Right lobe of liver (tissue), 6 donors: ENCODE data around the gene GABRG3. TPM values are rescaled to one million over a fixed set of nuclear protein-coding genes. Genes with fewer than 3 reads are reported as not detected.

Source experiments
- ATAC-seq, 4 donors: fragments of 200-7000 bp; cut with Tn5 transposase; one replicate each; pipeline ENCODE4 v1.9.1; 2020; ENCODE audit warnings: mild to moderate bottlenecking in 4 of 4, moderate library complexity in 4 of 4
- DNase-seq, 3 donors: peaks; one replicate each; pipeline ENCODE4 v3.0.0-alpha.2; 2020
- H3K27ac ChIP-seq, 3 donors: fragments of 200-600 bp; one replicate each; pipeline ENCODE4 v1.8.0; 2022
- H3K27me3 ChIP-seq, 2 donors: fragments of 200-600 bp; one replicate each; pipeline ENCODE4 v1.8.0; 2022
- H3K36me3 ChIP-seq, 4 donors: fragments of 200-600 bp; sonication (generic) in 1 of 4; one replicate each; pipeline versions ENCODE4 v1.5.1 to v1.8.0; 2017 to 2022; ENCODE audit warnings: control low read depth in 1 of 4
- H3K4me1 ChIP-seq, 4 donors: fragments of 200-600 bp; sonication (generic) in 1 of 4; one replicate each; pipeline versions ENCODE4 v1.5.1 to v1.8.0; 2017 to 2022; ENCODE audit warnings: control low read depth in 1 of 4
- H3K4me3 ChIP-seq, 3 donors: fragments of 200-600 bp; one replicate each; pipeline ENCODE4 v1.8.0; 2022
- H3K9me3 ChIP-seq, 4 donors: fragments of 200-600 bp; sonication (generic) in 1 of 4; one replicate each; pipeline versions ENCODE4 v1.5.1 to v1.8.0; 2017 to 2022; ENCODE audit warnings: control low read depth in 1 of 4
- CTCF ChIP-seq, 4 donors: fragments of 200-600 bp in 3 of 4; fragments of 450-650 bp in 1 of 4; IDR thresholded peaks; one replicate each; pipeline versions ENCODE4 v1.5.1 to v1.8.0; 2016 to 2022; ENCODE audit warnings: antibody characterized with exemption in 4 of 4, mild to moderate bottlenecking in 2 of 4
- POLR2A ChIP-seq: fragments of 450-650 bp; IDR thresholded peaks from one replicate; pipeline ENCODE4 v1.6.1; 2017; ENCODE audit warnings: antibody characterized with exemption, mild to moderate bottlenecking
- WGBS: methylation state at CpG from one replicate; pipeline ENCODE4 v1.1.6; 2018; ENCODE audit warnings: low coverage, low lambda C conversion rate; ENCODE audit not compliant: insufficient coverage; ENCODE audit errors: missing lambda C conversion rate; 5-methylcytosine and 5-hydroxymethylcytosine counted together
- intact Hi-C, 2 donors: fragments of 100-400 bp; cut with DNase I; formaldehyde crosslinking; loops; one replicate each; pipeline versions ENCODE4 v1.11.2 to v1.14.1; 2022
- total RNA-seq, 6 experiments: library from RNA; depleted of rRNA in 2 of 6; stranded (reverse); fragments of >200 nt in 2 of 6; fragmentation: NEBNext Ultra II Directional in 3 of 6; extraction: Animal tissue kit (Norgen Biotek cat#: 25700) in 3 of 6; gene quantifications; one replicate each; pipeline versions ENCODE4 v1.1.0 to v1.2.4, GENCODE V29; 2016 to 2023
- donor health status: DM: no; HTN: yes; CAD: no.
- donor health status: DM: no; HTN: no; CAD: no.
- donor health status: DM: no; HTN: no; CAD: no.
- donor health status: DM: no; HTN: yes; CAD: no.
- donor health status: DM: no; HTN: yes; CAD: no.

GABRG3 gene
- total RNA-seq, 6 experiments from 2014 or later: 0.18 TPM; not detected in 5

- H3K27ac ChIP-seq: no peak overlapping the region
- no peak for ATAC-seq
- no peaks in the 10 kb centered on the region for H3K36me3 ChIP-seq
- no peak for TF ChIP-seq POLR2A
- TF ChIP-seq CTCF (IDR thresholded peaks at IDR 0.05): no peak
- H3K4me3 ChIP-seq: no peak overlapping the region
- H3K9me3 ChIP-seq: no peaks in the 10 kb centered on the region
- no peak for DNase-seq
- 39% methylated on average over 5 of the region's 5 CpGs for WGBS
- H3K27me3 ChIP-seq: no peaks in the 10 kb centered on the region
- no peaks in the 10 kb centered on the region for H3K4me1 ChIP-seq
- intact Hi-C loops: no loop called here
Measured at GRCh38 chr15:27449941-27450340, 479.0 kb downstream of the GABRG3 start.

DNA sequence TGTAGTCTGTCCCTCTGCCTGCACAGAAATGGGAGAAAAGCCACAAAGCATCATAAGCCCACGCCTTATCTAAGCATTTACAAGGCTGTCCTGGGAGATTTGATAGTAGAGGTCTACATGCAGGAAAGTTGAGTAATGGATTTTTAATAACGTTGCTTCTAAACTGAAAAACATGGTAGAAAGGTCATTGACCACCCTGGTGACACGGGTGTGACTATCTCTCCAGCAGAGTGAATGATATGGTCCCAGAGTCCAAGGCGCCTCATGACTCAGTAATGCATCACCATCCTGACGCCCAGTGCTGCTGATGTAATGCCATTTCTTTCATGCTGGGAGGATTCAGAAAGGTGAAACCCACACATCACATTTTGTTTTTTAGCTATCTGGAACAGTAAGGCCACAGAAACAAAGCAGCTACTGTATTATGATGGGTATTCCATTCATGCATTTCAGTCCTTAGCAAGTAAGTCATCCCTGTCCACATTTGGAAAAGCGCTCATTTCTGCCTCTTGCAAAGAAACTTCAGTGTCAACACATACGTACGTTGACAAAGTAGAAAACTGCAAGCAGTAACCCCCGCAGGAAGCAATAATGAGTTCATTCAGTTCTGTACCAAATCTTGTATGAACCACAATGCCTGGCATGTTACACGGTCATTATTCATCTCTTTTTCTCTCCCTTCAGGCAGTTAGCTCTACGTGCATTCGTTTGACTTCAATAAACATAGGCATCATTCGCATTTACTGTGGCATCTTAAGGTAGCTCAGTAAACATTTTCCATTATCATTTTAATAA, 483.5 kb downstream of the GABRG3 start:
- 57% methylated on average over 13 of the region's 13 CpGs for WGBS
- Histone ChIP-seq H3K27me3 (no peaks in the 10 kb centered on the region), H3K27ac (no peak overlapping the region), H3K36me3 (no peaks in the 10 kb centered on the region), H3K4me3 (no peak overlapping the region), H3K4me1 (no peaks in the 10 kb centered on the region), H3K9me3 (no peaks in the 10 kb centered on the region)
- no peak for TF ChIP-seq CTCF (IDR thresholded peaks at IDR 0.05)
- TF ChIP-seq POLR2A: no peak
- DNase-seq: no peak
- no peak for ATAC-seq
- intact Hi-C loops: no loop called here

GRCh38 chr15:27456807-27457206, 485.8 kb downstream of the GABRG3 start:
- intact Hi-C loops: no loop called here
- Histone ChIP-seq H3K27me3 (no peaks in the 10 kb centered on the region), H3K9me3 (no peaks in the 10 kb centered on the region), H3K4me1 (no peaks in the 10 kb centered on the region), H3K36me3 (no peaks in the 10 kb centered on the region), H3K27ac (no peak overlapping the region), H3K4me3 (no peak overlapping the region)
- ATAC-seq (no peak), DNase-seq (no peak)
- WGBS: no CpG with 5 or more reads among the region's 6 CpGs
- no peak for TF ChIP-seq CTCF (IDR thresholded peaks at IDR 0.05)
- no peak for TF ChIP-seq POLR2A

GRCh38 chr15:27457766-27458165, 486.8 kb downstream of the GABRG3 start:
- no peaks in the 10 kb centered on the region for H3K9me3 ChIP-seq
- no peaks in the 10 kb centered on the region for H3K4me1 ChIP-seq
- no peaks in the 10 kb centered on the region for H3K36me3 ChIP-seq
- no peak for DNase-seq
- H3K4me3 ChIP-seq: no peak overlapping the region
- H3K27ac ChIP-seq: no peak overlapping the region
- WGBS: 78% methylated on average over 4 of the region's 6 CpGs
- no peaks in the 10 kb centered on the region for H3K27me3 ChIP-seq
- no peak for ATAC-seq
- TF ChIP-seq POLR2A (no peak), CTCF (IDR thresholded peaks at IDR 0.05) (no peak)
- intact Hi-C loops: no loop called here
